Measurements from ENCODE around the gene VPS11.
"Not testable (repeated sequence)": the region's sequence is repeated elsewhere in the genome, so short reads cannot be mapped to it uniquely, and the experiment has no call there.

Gene VPS11

GRCh38 chr11:119038884-119039283 is 28.7 kb upstream of the VPS11 start:
- DNase-seq (ENCODE audit: low read depth in 2 of 2) = no peak

GRCh38 chr11:119039471-119039870 is 28.1 kb upstream of the VPS11 start:
- not testable (repeated sequence) for DNase-seq (ENCODE audit: low read depth in 2 of 2)

GRCh38 chr11:119041821-119042514 is 25.6 kb upstream of the VPS11 start:
- DNase-seq (ENCODE audit: low read depth in 2 of 2) = no peak

- no peak for DNase-seq (ENCODE audit: low read depth in 2 of 2)
These were observed 24.7 kb upstream of the VPS11 start for GRCh38 chr11:119042927-119043326.

GRCh38 chr11:119044708-119045107 is 22.9 kb upstream of the VPS11 start:
- no peak for DNase-seq (ENCODE audit: low read depth in 2 of 2)

GRCh38 chr11:119046489-119046888 is 21.1 kb upstream of the VPS11 start:
- no peak for DNase-seq (ENCODE audit: low read depth in 2 of 2)

GRCh38 chr11:119047205-119047604 is 20.4 kb upstream of the VPS11 start:
- no peak for DNase-seq (ENCODE audit: low read depth in 2 of 2)

- no peak for DNase-seq (ENCODE audit: low read depth in 2 of 2)
These were observed 19.0 kb upstream of the VPS11 start for GRCh38 chr11:119048644-119049043.

- DNase-seq (ENCODE audit: low read depth in 2 of 2) = no peak
These were observed 18.5 kb upstream of the VPS11 start for GRCh38 chr11:119049081-119049480.

GRCh38 chr11:119051440-119052162 is 16.0 kb upstream of the VPS11 start:
- DNase-seq (ENCODE audit: low read depth in 2 of 2) = no peak

- no peak for DNase-seq (ENCODE audit: low read depth in 2 of 2)
These were observed 15.3 kb upstream of the VPS11 start for GRCh38 chr11:119052163-119052814.

GRCh38 chr11:119054418-119054817 is 13.2 kb upstream of the VPS11 start:
- no peak for DNase-seq (ENCODE audit: low read depth in 2 of 2)

GRCh38 chr11:119055901-119056300 is 11.7 kb upstream of the VPS11 start:
- no peak for DNase-seq (ENCODE audit: low read depth in 2 of 2)

GRCh38 chr11:119056421-119056999 is 11.1 kb upstream of the VPS11 start:
- peak in 1 of 2 donors; percentile 23 for DNase-seq (ENCODE audit: low read depth in 2 of 2)

GRCh38 chr11:119057000-119057769 is 10.4 kb upstream of the VPS11 start, which contains the start of gene HYOU1:
TSS of gene HYOU1 (minus strand) at chr11:119057205. CDS start at chr11:119056160, 1,045 bp downstream.
- peak; percentile 97 to 99 for DNase-seq (ENCODE audit: low read depth in 2 of 2)

- not testable (repeated sequence) for DNase-seq (ENCODE audit: low read depth in 2 of 2)
These were observed 8.5 kb upstream of the VPS11 start for GRCh38 chr11:119059128-119059527.

GRCh38 chr11:119061256-119061655 is 6.4 kb upstream of the VPS11 start:
- DNase-seq (ENCODE audit: low read depth in 2 of 2) = no peak

- DNase-seq (ENCODE audit: low read depth in 2 of 2) = no peak
These were observed 4.8 kb upstream of the VPS11 start for GRCh38 chr11:119062779-119063178.

- DNase-seq (ENCODE audit: low read depth in 2 of 2) = peak in 1 of 2 donors; percentile 32
These were observed 2.2 kb upstream of the VPS11 start for GRCh38 chr11:119065369-119065768.

GRCh38 chr11:119077839-119078238 is 10.2 kb downstream of the VPS11 start:
- no peak for DNase-seq (ENCODE audit: low read depth in 2 of 2)

GRCh38 chr11:119078675-119079420 is 11.2 kb downstream of the VPS11 start:
- DNase-seq (ENCODE audit: low read depth in 2 of 2) = no peak

All from stimulated activated CD4-positive, alpha-beta T cell treated with anti-CD3 and anti-CD28 coated beads, Interleukin-15, amount 100 ng/mL, for 48 hours (primary cell).